Measurements from ENCODE around the gene DCAF11.

The DCAF11 gene

DNA sequence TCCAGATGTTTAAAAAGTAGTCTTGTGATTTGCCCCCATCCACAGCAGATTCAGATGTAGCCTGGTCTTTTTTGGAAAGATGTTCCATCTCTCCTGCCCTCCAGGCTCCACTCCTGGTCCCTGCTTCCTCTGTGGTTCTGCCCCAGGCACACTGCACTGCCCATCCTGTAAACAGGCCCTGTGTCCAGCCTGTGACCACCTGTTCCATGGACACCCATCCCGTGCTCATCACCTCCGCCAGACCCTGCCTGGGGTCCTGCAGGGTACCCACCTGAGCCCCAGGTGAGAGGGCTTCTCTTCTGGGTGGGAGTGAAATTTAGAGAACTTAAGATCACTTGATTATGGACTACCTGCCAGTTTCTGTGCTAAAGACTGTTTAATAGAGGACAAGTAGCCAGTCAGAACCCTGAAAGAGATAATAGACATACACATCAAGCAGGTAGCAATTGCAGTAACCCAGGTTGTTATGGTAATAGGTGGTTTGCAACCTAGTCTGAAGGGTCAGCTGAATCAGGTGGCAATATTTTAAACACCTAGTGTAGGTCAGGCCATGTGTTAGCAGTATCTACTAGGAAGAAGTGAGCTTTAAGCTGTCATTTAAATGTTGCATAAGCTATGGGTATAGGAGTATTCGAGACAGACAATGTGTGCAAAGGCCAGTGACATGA lies 34.9 kb downstream of the DCAF11 start:
- TF ChIP-seq, protein P1, sequence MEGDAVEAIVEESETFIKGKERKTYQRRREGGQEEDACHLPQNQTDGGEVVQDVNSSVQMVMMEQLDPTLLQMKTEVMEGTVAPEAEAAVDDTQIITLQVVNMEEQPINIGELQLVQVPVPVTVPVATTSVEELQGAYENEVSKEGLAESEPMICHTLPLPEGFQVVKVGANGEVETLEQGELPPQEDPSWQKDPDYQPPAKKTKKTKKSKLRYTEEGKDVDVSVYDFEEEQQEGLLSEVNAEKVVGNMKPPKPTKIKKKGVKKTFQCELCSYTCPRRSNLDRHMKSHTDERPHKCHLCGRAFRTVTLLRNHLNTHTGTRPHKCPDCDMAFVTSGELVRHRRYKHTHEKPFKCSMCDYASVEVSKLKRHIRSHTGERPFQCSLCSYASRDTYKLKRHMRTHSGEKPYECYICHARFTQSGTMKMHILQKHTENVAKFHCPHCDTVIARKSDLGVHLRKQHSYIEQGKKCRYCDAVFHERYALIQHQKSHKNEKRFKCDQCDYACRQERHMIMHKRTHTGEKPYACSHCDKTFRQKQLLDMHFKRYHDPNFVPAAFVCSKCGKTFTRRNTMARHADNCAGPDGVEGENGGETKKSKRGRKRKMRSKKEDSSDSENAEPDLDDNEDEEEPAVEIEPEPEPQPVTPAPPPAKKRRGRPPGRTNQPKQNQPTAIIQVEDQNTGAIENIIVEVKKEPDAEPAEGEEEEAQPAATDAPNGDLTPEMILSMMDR (IDR thresholded peaks at IDR 0.05; ENCODE audit: poor library complexity, severe bottlenecking), result no peak
- no peak overlapping the region for H3K4me3 ChIP-seq (ENCODE audit: severe bottlenecking)
- H3K36me3 ChIP-seq (ENCODE audit: low read depth), result peaks cover 65% of the 10 kb centered on the region
- H3K9me3 ChIP-seq (ENCODE audit: severe bottlenecking), result no peaks in the 10 kb centered on the region
- no peak for DNase-seq (ENCODE audit: low spot score)
- no peak overlapping the region for H3K27ac ChIP-seq (ENCODE audit: poor library complexity, severe bottlenecking)
- H3K27me3 ChIP-seq (ENCODE audit: insufficient read depth, poor library complexity, severe bottlenecking), result no peaks in the 10 kb centered on the region
- no peak for ATAC-seq (ENCODE audit: low read depth)
- H3K4me1 ChIP-seq (ENCODE audit: insufficient read depth, poor library complexity, severe bottlenecking), result peaks cover 7% of the 10 kb centered on the region

DNA sequence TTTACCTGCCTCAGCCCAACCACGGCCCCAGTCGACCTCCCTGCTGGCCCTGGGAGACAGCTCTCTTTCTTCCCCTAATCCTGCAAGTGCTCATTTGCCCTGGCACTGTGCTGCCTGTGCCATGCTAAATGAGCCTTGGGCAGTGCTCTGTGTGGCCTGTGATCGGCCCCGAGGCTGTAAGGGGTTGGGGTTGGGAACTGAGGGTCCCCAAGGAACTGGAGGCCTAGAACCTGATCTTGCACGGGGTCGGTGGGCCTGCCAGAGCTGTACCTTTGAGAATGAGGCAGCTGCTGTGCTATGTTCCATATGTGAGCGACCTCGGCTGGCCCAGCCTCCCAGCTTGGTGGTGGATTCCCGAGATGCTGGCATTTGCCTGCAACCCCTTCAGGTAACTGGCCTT lies 35.5 kb downstream of the DCAF11 start:
- Histone ChIP-seq H3K4me1 (ENCODE audit: insufficient read depth, poor library complexity, severe bottlenecking) (peaks cover 7% of the 10 kb centered on the region), H3K4me3 (ENCODE audit: severe bottlenecking) (no peak overlapping the region), H3K9me3 (ENCODE audit: severe bottlenecking) (no peaks in the 10 kb centered on the region), H3K27me3 (ENCODE audit: insufficient read depth, poor library complexity, severe bottlenecking) (no peaks in the 10 kb centered on the region), H3K27ac (ENCODE audit: poor library complexity, severe bottlenecking) (no peak overlapping the region), H3K36me3 (ENCODE audit: low read depth) (peaks cover 66% of the 10 kb centered on the region)
- DNase-seq (ENCODE audit: low spot score) (no peak), ATAC-seq (ENCODE audit: low read depth) (no peak)
- TF ChIP-seq, protein P1 (IDR thresholded peaks at IDR 0.05; ENCODE audit: poor library complexity, severe bottlenecking), result no peak

DNA sequence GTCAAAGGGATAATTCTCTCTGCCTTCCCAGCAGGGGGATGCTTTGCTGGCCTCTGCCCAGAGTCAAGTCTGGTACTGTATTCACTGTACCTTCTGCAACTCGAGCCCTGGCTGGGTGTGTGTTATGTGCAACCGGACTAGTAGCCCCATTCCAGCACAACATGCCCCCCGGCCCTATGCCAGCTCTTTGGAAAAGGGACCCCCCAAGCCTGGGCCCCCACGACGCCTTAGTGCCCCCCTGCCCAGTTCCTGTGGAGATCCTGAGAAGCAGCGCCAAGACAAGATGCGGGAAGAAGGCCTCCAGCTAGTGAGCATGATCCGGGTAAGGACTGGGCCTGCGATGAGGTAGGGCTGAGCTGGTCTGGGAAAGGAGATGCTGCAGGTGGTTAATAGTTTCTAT lies 36.0 kb downstream of the DCAF11 start:
- Histone ChIP-seq H3K27ac (ENCODE audit: poor library complexity, severe bottlenecking) (no peak overlapping the region), H3K27me3 (ENCODE audit: insufficient read depth, poor library complexity, severe bottlenecking) (no peaks in the 10 kb centered on the region), H3K4me1 (ENCODE audit: insufficient read depth, poor library complexity, severe bottlenecking) (peaks cover 2% of the 10 kb centered on the region), H3K9me3 (ENCODE audit: severe bottlenecking) (no peaks in the 10 kb centered on the region), H3K36me3 (ENCODE audit: low read depth) (peaks cover 71% of the 10 kb centered on the region), H3K4me3 (ENCODE audit: severe bottlenecking) (no peak overlapping the region)
- TF ChIP-seq, protein P1 (IDR thresholded peaks at IDR 0.05; ENCODE audit: poor library complexity, severe bottlenecking), result no peak
- ATAC-seq (ENCODE audit: low read depth) (no peak), DNase-seq (ENCODE audit: low spot score) (no peak)

DNA sequence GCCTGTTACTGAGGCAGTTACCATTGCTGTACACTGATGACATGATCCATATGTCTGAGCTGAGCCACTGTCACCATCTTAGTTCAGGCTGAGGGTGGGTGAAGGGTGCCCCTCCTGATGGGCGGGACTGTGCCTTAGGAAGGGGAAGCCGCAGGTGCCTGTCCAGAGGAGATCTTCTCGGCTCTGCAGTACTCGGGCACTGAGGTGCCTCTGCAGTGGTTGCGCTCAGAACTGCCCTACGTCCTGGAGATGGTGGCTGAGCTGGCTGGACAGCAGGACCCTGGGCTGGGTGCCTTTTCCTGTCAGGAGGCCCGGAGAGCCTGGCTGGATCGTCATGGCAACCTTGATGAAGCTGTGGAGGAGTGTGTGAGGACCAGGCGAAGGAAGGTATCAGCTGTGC lies 36.4 kb downstream of the DCAF11 start:
- TF ChIP-seq, protein P1 (IDR thresholded peaks at IDR 0.05; ENCODE audit: poor library complexity, severe bottlenecking), result no peak
- no peak for ATAC-seq (ENCODE audit: low read depth)
- Histone ChIP-seq H3K36me3 (ENCODE audit: low read depth) (peaks cover 75% of the 10 kb centered on the region), H3K27ac (ENCODE audit: poor library complexity, severe bottlenecking) (no peak overlapping the region), H3K9me3 (ENCODE audit: severe bottlenecking) (no peaks in the 10 kb centered on the region), H3K27me3 (ENCODE audit: insufficient read depth, poor library complexity, severe bottlenecking) (no peaks in the 10 kb centered on the region), H3K4me1 (ENCODE audit: insufficient read depth, poor library complexity, severe bottlenecking) (no peaks in the 10 kb centered on the region), H3K4me3 (ENCODE audit: severe bottlenecking) (no peak overlapping the region)
- DNase-seq (ENCODE audit: low spot score), result no peak

DNA sequence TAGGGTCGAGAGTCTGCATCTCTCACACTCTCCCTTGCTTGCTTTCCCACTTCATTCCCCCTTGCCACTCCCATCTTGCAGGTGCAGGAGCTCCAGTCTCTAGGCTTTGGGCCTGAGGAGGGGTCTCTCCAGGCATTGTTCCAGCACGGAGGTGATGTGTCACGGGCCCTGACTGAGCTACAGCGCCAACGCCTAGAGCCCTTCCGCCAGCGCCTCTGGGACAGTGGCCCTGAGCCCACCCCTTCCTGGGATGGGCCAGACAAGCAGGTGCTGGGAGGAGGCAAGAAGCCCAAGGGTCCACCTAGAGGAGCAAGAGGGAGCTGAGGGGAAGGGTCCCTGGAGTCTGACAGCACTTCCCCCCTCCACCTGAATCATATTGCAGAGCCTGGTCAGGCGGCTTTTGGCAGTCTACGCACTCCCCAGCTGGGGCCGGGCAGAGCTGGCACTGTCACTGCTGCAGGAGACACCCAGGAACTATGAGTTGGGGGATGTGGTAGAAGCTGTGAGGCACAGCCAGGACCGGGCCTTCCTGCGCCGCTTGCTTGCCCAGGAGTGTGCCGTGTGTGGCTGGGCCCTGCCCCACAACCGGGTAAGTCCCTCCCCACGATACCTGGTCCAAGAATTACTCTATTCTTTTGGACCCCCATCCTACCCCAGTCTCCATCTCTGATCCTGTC lies 37.0 kb downstream of the DCAF11 start:
- no peaks in the 10 kb centered on the region for H3K9me3 ChIP-seq (ENCODE audit: severe bottlenecking)
- H3K36me3 ChIP-seq (ENCODE audit: low read depth), result peaks cover 80% of the 10 kb centered on the region
- no peak overlapping the region for H3K27ac ChIP-seq (ENCODE audit: poor library complexity, severe bottlenecking)
- ATAC-seq (ENCODE audit: low read depth) (no peak), DNase-seq (ENCODE audit: low spot score) (no peak)
- H3K4me3 ChIP-seq (ENCODE audit: severe bottlenecking), result no peak overlapping the region
- no peaks in the 10 kb centered on the region for H3K4me1 ChIP-seq (ENCODE audit: insufficient read depth, poor library complexity, severe bottlenecking)
- H3K27me3 ChIP-seq (ENCODE audit: insufficient read depth, poor library complexity, severe bottlenecking), result no peaks in the 10 kb centered on the region
- TF ChIP-seq, protein P1 (IDR thresholded peaks at IDR 0.05; ENCODE audit: poor library complexity, severe bottlenecking), result no peak
